ENCODE measurements around the gene DCTPP1.
"Not testable (repeated sequence)": the region's sequence is repeated elsewhere in the genome, so short reads cannot be mapped to it uniquely, and the experiment has no call there.

DNA sequence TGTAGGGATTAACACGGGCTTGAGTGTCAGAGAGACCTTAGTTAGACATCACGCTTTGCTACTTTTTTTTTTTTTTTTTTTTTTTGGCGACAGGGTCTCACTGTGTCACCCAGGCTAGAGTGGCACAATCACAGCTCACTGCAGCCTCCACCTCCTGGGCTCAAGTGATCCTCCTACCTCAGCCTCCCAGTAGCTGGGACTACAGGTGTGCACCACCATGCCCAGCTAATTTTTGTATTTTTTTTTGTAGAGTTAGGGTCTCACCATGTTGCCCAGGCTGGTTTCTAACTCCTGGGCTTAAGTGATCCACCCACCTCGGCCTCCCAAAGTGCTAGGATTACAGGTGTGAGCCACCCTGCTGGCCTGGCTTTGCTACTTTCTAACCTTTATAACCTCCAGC is 33.2 kb downstream of the DCTPP1 start:
- not testable (repeated sequence) for TF ChIP-seq TEAD4 (IDR thresholded peaks at IDR 0.05; ENCODE audit: borderline replicate concordance, insufficient read depth); MEF2A (IDR thresholded peaks at IDR 0.05; ENCODE audit: borderline replicate concordance, low read depth); EP300 (IDR thresholded peaks at IDR 0.05; ENCODE audit: borderline replicate concordance in 1 of 2, low read depth in 1 of 2, low read length in 1 of 2)
- TF ChIP-seq, protein P1, sequence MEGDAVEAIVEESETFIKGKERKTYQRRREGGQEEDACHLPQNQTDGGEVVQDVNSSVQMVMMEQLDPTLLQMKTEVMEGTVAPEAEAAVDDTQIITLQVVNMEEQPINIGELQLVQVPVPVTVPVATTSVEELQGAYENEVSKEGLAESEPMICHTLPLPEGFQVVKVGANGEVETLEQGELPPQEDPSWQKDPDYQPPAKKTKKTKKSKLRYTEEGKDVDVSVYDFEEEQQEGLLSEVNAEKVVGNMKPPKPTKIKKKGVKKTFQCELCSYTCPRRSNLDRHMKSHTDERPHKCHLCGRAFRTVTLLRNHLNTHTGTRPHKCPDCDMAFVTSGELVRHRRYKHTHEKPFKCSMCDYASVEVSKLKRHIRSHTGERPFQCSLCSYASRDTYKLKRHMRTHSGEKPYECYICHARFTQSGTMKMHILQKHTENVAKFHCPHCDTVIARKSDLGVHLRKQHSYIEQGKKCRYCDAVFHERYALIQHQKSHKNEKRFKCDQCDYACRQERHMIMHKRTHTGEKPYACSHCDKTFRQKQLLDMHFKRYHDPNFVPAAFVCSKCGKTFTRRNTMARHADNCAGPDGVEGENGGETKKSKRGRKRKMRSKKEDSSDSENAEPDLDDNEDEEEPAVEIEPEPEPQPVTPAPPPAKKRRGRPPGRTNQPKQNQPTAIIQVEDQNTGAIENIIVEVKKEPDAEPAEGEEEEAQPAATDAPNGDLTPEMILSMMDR (IDR thresholded peaks at IDR 0.05): not testable (repeated sequence)
